AML-193 (cell line): ENCODE measurements around the gene OR51M1.
"Not testable (repeated sequence)": the region's sequence is repeated elsewhere in the genome, so short reads cannot be mapped to it uniquely, and the experiment has no call there.

Experiments used
- DNase-seq, 2 experiments: peaks; one replicate each; lab custom pipeline; 2025; lab: John Stamatoyannopoulos, UW

OR51M1 gene, protein sequence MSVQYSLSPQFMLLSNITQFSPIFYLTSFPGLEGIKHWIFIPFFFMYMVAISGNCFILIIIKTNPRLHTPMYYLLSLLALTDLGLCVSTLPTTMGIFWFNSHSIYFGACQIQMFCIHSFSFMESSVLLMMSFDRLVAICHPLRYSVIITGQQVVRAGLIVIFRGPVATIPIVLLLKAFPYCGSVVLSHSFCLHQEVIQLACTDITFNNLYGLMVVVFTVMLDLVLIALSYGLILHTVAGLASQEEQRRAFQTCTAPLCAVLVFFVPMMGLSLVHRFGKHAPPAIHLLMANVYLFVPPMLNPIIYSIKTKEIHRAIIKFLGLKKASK

DNA sequence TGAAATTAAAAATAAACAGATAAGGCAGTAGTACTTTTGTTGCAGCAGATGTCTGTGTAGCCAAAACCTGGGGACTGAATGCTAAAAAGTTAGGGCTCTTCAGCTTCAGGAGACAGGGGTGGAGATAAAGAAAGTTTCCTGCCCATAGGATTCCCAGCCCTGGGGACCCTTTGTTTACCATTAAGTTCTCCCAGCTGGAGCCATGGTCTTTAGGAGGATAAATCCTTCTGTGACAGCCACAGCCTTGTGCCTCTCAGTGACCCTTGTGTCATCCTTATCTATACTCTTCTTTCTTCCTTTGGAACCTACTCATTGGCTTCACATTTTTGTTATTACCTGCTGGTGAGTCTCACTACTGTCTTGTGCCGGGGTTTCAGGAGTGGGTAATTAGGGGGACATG is at the start of gene OR51M1:
Gene OR51M1 (plus strand): TSS at position 237 of the 400 bp plus-strand sequence. CDS start 5,587 bp downstream, outside the sequence.
- DNase-seq: no peak

DNA sequence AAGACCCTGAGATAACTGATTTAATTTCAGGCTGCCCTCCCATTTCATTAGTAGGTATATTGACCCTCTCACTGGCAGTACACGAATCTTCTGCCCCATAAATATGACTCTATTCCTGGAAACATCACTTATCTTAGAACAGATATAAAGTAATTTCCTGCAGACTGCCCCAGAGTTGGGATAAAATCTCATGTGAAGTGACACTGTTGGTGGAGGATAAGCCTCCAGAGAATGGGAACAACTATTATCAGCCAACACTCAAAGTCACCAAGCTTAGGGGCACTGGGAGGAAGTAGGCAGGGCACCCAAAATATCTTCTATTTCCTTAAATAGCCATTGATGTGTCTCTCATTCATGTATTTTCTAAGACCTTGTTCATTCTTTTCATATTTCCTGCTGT is 48.4 kb upstream of the OR51M1 start:
- DNase-seq: no peak

DNA sequence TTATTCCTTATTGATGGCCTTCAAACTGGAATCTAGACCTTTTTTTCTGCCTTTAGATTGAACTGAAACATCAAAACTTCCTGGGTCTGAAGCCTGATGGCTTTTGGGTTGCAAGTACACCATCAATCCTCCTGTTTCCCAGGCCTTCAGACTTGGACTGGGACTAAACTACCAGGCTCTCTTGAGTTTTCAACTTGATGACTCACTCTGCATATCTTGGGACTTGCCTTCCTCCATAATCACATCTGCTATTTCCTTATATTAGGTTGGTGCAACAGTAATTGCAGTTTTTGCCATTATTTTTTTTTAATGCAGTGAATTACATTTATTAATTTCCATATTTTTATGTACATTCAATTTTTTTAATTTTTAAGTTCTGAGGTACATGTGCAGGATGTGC is 47.3 kb upstream of the OR51M1 start:
- no peak for DNase-seq

DNA sequence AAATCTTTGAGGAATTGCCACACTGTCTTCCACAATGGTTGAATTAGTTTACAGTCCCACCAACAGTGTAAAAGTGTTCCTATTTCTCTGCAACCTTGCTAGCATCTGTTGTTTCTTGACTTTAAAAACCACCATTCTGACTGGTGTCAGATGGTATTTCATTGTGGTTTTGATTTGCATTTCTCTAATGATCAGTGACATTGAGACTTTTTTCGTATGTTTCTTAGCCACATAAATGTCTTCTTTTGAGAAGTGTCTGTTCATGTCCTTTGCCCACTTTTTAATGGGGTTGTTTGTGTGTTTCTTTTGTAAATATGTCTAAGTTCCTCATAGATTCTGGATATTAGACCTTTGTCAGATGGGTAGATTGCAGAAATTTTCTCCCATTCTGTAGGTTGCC is 46.4 kb upstream of the OR51M1 start:
- not testable (repeated sequence) for DNase-seq

DNA sequence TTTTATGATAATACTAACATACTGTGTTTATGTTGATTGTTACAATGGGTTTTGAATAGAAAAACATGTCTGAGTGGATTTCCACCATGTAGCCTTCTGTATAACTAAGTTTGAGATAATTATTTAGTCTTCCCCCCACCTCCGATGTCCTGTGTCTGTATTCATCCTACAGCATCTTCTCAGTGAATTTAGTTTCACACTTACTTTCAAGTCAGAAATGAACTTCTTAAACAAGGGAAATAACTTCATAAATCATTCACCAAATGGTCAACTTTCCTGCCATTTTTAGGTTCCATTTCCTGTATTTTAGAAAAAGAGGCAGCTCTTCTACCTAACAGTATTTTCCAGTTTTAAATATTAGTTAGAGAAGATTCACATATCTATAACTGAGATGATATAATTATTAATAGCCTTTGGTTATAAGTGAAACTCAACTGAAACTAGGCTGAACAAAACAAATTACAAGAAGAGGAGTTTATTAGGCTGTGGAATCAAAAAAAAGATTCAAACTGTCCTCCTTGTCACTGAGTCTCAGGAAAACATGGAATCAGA is 43.8 kb upstream of the OR51M1 start:
- no peak for DNase-seq

DNA sequence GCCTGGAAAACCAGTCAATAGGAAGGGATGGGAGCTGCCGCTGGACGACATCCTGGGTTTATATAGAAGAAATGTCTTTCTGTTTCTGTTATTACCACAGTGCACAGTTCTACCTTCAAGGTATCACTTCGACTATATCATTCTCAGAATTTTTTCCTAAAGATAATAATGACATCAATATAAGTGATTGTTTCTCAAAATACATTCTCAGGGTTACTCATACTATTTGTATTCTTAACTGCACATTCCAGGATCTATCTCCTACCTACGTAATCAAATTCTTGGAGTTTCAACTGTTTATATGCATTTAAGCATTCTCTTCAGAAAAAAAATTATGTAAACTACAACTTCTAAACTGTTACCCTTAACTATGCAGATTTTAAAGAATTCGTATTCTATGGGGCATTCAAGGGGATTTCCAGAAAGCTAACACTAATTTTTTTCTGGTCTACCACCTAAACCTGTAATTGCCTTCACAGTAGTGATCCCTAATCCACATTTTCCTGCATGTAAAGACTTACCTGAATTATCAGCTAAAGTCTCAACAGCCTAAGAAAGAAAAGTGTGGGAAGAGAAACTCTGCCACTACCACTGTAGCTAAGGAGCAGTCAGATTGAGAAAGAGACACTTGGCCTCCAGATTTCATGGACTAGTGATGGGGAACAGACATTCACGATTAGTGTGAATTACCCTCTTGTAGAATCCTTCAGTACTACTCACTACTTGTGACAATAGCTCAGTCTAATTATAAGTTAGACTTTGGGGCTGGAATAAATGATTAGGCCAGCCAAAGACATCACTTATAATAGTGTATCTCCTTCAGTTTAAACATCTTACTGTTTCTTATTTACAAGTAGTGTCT is 39.9 kb upstream of the OR51M1 start, which contains the start of gene OR51B5:
Gene OR51B5 (minus strand): TSS at position 51 of the 862 bp plus-strand sequence. CDS start 0 bp downstream, at position 51.
- DNase-seq: no peak

DNA sequence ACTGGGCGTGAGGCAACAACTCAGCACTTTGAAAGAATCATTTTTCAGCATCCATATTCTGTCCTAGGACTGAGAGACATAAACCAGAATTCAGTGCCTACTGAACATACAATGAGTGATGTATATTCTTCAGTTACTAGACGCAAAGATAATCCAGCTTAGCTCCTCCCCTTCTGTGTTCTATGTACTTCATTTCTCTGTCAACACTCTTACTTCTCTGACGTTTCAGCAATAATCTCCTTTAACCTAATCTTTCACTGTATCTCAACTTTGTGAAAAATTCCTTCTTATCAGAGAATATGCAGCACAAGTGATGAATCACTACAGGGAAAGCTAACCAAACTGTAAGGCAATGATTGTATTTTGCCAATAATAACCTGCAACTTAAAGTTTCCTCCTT is 37.8 kb upstream of the OR51M1 start:
- DNase-seq: no peak

DNA sequence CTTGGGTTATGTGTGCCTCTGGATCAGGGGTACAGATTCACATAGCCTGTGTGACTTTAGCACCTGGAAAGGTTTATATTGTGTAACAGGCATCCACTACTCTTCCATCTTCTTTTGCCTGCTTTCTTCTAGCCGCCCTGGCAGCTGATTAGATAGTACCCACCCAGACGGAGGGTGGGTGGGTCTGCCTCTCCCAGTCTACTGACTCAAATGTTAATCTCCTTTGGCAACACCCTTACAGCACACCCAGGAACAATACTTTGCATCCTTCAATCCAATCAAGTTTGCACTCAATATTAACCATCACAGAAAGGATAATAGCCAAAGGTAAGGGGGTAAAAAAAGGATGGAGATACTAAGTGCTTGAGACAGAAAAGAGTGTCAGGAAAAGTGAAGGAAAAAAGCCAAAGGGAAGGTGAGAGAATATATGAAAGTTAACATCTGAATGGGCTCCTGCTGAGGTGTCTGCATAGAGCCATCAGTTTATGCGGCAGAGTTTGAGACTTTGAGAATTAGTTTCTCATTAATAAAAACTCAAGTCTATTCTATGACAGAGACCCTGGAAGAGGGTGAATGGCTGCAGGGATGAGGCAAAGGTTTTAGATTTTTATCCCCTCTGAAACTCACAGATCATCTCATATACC is 34.9 kb upstream of the OR51M1 start:
- DNase-seq: no peak

DNA sequence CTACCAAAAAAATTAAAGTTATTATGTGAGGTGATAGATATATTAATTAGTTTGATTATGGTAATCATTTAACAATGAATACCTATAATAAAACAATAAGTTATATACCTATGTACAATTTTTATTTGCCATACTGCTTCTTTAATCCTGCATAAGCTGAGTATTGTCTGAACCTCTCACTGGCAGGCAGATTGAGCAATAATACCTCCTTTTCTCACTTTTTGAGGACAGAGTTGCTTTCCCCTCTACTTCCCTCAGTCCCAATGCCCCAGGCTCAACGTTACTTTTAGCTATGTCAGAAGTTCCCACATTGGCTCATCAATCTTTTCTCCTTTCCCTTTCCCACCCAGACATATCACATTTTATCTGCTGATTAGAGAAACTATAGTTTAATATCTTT is 34.1 kb upstream of the OR51M1 start:
- no peak for DNase-seq

DNA sequence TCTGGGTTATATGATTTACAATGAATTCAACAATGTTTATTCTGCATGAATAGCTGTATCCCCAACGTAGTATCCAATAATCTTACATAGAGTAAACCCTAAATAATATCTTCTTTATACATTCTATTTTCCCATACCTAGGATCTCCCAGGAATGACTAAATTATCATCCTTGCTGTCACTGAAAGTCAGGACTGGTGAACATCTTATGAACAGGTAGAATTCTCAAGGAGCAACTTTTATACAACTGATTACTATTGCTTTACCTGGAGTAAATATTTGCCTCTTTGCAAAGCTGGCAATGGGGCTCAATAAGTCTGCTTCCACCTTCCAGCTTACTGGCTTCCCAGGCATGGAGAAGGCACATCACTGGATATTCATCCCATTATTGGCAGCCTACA is 32.4 kb upstream of the OR51M1 start, which contains the start of gene OR51B6:
Gene OR51B6 (plus strand): TSS at position 301 of the 400 bp plus-strand sequence. CDS start 0 bp downstream, at position 301.
- no peak for DNase-seq

DNA sequence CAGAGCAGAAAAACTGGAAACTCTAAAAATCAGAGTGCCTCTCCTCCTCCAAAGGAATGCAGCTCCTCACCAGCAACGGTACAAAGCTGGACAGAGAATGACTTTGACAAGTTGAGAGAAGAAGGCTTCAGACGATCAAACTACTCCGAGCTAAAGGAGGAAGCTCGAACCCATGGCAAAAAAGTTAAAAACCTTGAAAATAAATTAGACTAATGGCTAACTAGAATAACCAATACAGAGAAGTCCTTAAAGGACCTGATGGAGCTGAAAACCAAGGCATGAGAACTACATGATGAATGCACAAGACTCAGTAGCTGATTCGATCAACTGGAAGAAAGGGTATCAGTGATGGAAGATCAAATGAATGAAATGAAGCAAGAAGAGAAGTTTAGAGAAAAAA is 27.6 kb upstream of the OR51M1 start:
- not testable (repeated sequence) for DNase-seq

DNA sequence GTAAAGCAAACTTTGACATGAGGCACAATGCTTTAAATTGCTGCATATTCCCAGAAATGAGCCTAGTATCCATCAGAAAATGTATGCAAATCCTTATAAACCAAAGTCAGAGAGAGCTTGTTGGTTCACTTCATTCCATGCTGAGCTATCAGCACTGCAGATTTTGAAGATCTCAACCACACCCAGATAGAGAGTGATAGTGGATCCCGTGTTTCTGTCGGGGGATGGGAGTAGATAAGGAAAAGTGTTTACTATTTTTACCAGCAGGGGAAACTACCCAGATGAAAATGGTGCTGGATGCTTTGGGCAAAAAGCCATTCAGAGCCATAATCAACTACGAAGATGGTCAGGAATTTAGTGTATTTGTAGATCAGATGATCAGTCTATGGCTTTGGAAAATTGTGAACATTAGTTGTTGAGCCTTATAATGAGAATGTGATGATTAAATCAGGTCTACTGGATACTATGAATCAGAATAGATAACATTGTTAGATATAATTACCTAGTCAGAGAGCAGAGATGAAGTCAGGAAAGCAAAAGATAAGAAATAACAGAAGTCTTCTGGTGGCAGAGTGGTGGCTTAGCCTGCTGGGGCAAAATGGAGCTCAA is 21.5 kb upstream of the OR51M1 start:
- DNase-seq: no peak

DNA sequence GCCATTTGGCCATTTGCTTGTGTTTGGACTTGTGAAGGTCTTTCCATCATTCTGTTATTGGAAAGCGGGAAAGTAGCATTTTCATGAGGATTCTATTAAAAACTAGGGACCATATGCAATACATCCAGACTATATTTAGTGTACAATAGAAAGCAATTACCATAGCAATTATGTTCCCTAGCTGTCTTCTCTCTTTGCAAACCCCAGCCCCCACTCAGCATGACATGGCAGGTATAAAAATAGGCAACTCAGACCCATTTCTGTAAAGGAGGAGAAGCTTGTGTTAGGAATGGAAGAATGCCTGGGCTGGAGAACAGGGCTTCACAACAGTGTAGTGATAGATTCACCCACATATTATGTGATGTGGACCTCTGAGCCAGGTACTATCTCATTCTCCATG is 19.9 kb upstream of the OR51M1 start:
- no peak for DNase-seq

DNA sequence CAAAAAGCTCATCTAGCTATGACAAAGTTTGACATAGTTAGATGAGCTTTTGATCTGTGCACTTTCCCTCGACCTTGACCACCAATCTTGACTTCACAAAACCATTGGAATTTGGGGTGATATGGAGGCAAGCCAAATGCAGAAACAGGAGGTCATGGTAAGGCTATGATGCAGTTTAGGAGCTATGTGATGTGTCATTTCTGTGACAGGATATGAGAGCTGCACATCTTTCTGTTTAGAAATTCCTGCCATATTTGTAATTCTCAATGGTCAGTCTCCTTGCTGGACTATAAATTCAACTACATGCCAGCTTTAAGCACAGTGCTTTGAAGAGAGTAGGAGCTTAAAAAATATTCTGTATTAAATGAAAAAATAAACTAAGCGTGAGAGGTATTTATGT is 19.4 kb upstream of the OR51M1 start:
- no peak for DNase-seq

DNA sequence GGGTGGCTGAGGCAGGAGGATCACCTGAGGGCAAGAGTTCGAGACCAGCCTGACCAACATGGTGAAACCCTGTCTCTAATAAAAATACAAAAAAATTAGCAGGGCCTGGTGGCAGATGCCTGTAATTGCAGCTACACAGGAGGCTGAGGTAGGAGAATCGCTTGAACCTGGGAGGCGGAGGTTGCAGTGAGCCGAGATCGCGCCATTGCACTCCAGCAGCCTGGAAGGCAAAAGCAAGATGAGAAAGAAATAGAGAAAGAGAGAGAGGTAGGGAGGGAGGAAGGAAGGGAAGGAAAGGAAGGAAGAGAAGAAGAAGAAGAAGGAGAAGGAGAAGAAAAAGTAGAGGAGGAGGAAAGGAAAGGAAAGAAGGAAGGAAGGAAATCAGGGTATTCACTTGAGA is 17.2 kb upstream of the OR51M1 start:
- not testable (repeated sequence) for DNase-seq

DNA sequence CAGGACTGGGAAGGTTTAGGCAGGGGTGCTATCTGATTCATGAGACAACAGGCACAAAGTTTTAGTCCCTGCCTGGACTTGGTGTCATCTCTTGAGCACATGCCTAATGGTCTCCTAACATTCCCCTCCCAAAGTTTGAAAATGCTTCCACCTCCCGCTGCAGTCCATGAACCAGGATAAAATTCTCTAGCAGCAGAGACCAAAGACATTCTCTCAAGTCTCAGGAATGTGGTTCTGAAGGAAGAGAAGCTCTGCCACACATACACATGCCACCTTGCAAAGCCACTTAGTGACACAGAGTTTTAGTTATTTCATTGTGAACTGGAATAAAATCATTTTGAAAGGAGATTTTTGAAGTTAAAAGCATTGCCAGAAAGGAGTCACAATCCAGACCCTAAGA is 16.8 kb upstream of the OR51M1 start:
- no peak for DNase-seq

DNA sequence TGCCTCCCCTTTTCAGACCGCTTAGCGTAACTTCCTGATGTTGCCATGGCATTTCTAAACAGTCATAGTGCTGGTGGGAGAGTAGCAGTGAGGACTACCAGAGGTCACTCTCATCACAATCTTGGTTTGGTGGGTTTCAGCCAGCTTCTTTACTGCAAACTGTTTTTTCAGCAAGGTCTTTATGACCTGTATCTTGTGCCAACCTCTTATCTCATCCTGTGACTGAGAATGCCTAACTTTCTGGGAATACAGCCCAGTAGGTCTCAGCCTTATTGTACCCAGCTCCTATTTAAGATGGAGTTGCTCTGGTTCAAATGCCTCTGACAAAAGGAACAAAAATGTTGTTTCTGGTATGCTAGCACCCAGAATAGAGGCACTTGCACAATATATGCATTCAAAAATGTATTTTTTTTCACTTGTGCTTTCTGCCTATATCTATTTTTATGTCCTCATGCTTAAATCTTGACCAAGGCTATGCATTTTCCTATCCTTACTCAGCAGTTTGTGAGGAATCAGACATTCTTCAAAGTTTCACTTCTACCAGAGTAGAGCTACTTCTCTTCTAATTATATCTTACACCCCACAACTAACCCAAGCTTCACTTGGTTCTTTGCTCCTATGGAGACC is 16.1 kb upstream of the OR51M1 start:
- no peak for DNase-seq

DNA sequence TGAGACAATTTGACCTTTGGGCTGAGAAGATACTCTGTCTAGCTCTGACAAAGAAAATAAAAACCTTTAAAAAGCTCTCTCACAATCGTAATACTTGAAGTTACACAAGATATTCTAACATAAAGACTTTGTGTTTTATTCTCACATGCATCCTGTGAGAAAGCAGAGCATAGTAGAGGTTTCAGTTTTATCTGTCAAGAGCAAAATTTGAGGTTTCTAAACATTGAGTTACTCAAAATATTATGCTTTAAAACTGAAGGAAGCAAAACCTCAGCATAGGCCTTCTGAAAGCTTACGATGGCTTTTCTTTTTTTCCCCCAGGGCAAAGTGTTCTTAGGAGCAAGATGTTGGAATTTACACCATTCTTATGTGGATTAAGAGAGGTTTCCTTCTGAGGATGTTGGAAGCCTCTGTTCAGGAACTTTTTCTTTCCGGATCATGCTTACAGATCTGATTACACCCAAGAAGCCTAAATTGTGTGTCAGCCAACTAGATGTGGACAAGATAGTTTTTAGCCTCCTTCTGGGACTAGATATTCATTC is 15.0 kb upstream of the OR51M1 start:
- DNase-seq: no peak

DNA sequence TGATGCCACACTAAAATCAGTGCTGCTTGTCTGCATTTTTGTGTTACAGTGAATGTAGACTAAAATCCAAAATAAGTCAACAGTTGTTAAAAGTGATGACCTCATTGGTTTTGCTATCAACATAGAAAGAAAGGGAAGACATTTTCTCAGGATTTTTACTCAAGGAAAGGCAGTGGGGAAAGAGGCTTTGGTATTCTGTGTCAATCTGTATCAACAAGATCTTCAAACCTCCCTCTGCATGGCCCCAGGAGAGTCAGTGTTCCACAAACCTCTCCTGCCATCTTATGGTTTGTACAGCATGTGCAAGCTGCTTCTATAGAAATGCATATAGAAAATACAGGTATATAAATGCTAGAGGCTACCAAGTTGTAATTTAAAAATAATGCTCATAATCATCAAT is 13.8 kb upstream of the OR51M1 start:
- no peak for DNase-seq

DNA sequence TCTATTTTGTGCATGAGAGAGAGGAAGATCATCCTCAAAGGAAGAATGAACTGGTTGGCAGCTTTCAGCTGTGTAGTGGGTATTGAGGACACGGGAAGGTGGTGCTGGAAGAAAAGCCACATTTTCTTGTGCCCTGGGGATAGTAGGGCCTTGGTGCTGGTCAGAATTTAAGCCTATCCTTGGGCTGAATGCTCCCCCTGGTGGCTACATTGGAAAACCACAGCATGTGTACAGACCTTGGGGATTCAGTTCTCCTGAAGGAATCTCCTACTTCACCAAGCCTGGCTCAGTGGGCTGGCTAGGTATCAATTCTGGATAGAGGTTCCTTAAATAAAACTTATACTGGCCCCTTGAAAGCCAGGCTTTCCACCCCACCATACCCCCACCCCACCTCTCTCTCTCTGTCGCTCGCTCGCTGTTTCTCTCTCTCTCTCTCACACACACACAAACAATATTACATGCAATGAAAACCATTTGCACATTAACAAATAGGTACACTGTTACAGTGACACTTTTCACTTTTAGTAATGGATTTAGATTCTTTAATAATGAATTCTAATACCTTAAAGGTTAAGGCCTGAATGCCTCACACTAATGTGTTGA is 2.8 kb upstream of the OR51M1 start:
- DNase-seq: peak; percentile 32 to 39

DNA sequence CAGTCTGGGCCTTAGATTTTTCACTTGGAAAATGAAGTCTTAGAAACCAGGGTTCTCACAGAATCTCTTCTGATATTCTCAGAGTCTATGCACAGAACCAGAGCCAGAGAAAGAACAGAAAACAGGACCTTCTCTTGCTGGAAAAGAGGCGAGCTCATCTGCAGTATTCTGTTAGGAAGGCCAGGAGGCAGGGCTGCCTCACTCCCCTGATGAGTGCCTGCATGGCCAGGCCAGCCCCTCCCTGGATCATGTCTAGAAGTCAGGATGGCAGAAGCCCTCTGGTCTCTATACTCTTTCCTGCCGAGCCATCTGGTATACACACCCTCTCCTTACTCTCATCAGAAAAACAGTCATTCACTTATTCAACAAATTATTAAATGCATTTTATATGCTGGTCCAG is 723 bp downstream of the OR51M1 start:
- no peak for DNase-seq
